H9 (cell line): ENCODE results near the gene FARP1. TPM values are rescaled to one million over a fixed set of nuclear protein-coding genes. Genes with fewer than 3 reads are reported as not detected.

Experiments
- DNase-seq: peaks from one replicate; pipeline ENCODE4 v3.0.0-alpha.2; 2017
- H2AFZ ChIP-seq: one replicate; pipeline ENCODE4 v1.6.1; 2013; ENCODE audit warnings: mild to moderate bottlenecking, low read length, control low read depth, moderate library complexity
- H2AK5ac ChIP-seq: 2 replicates; pipeline ENCODE4 v1.6.1; 2013; ENCODE audit warnings: low read length, control low read depth, mixed read lengths; ENCODE audit not compliant: insufficient read length
- H2BK120ac ChIP-seq: one replicate; pipeline ENCODE4 v1.6.1; 2013; ENCODE audit warnings: low read depth, mild to moderate bottlenecking, low read length, control low read depth, inconsistent platforms; ENCODE audit not compliant: poor library complexity, severe bottlenecking
- H2BK12ac ChIP-seq: 2 replicates; pipeline ENCODE4 v1.6.1; 2013; ENCODE audit warnings: low read length, control low read depth, mixed read lengths, low read depth; ENCODE audit not compliant: insufficient read length
- H2BK15ac ChIP-seq: 2 replicates; pipeline ENCODE4 v1.6.1; 2013; ENCODE audit warnings: low read depth, low read length, control low read depth
- H2BK20ac ChIP-seq: one replicate; pipeline ENCODE4 v1.6.1; 2013; ENCODE audit warnings: low read depth, mild to moderate bottlenecking, low read length, control low read depth, inconsistent platforms; ENCODE audit not compliant: poor library complexity, severe bottlenecking
- H2BK5ac ChIP-seq: 2 replicates; pipeline ENCODE4 v1.6.1; 2013; ENCODE audit warnings: low read length, control low read depth, mixed read lengths; ENCODE audit not compliant: insufficient read length
- H3K14ac ChIP-seq: 2 replicates; pipeline ENCODE4 v1.6.1; 2013; ENCODE audit warnings: low read length, control low read depth; ENCODE audit not compliant: insufficient read depth
- H3K18ac ChIP-seq: 2 replicates; pipeline ENCODE4 v1.6.1; 2013; ENCODE audit warnings: low read depth, mild to moderate bottlenecking, mixed read lengths, low read length, control low read depth; ENCODE audit not compliant: insufficient read length
- H3K23ac ChIP-seq: 2 replicates; pipeline ENCODE4 v1.6.1; 2013; ENCODE audit warnings: low read length, control low read depth, mixed read lengths, low read depth; ENCODE audit not compliant: insufficient read length
- H3K23me2 ChIP-seq: 2 replicates; pipeline ENCODE4 v1.6.1; 2013; ENCODE audit warnings: low read depth, mild to moderate bottlenecking, mixed read lengths, low read length, control low read depth; ENCODE audit not compliant: insufficient read length, poor library complexity, severe bottlenecking
- H3K27ac ChIP-seq: 2 replicates; pipeline ENCODE4 v1.5.1; 2013; ENCODE audit warnings: low read length, control low read depth, mixed read lengths, low read depth; ENCODE audit not compliant: insufficient read length
- H3K27me3 ChIP-seq: 2 replicates; pipeline ENCODE4 v1.6.1; 2013; ENCODE audit warnings: low read length, control low read depth, inconsistent platforms; ENCODE audit not compliant: insufficient read depth
- H3K4ac ChIP-seq: 2 replicates; pipeline ENCODE4 v1.6.1; 2013; ENCODE audit warnings: low read depth, mild to moderate bottlenecking, control low read depth, inconsistent platforms, low read length, moderate library complexity
- H3K4me1 ChIP-seq: 2 replicates; pipeline ENCODE4 v1.6.1; 2013; ENCODE audit warnings: low read length, control low read depth, inconsistent platforms; ENCODE audit not compliant: insufficient read depth
- H3K4me2 ChIP-seq: 2 replicates; pipeline ENCODE4 v1.6.1; 2013; ENCODE audit warnings: low read length, control low read depth, mixed read lengths; ENCODE audit not compliant: insufficient read length, insufficient read depth
- H3K56ac ChIP-seq: 2 replicates; pipeline ENCODE4 v1.6.1; 2013; ENCODE audit warnings: low read depth, mild to moderate bottlenecking, mixed read lengths, low read length, control low read depth; ENCODE audit not compliant: insufficient read length
- H3K79me1 ChIP-seq: 2 replicates; pipeline ENCODE4 v1.6.1; 2013; ENCODE audit warnings: low read depth, mild to moderate bottlenecking, moderate library complexity, low read length, control low read depth, inconsistent platforms; ENCODE audit not compliant: insufficient read depth, poor library complexity, severe bottlenecking
- H3K79me2 ChIP-seq: 2 replicates; pipeline ENCODE4 v1.6.1; 2013; ENCODE audit warnings: low read length, control low read depth, inconsistent platforms; ENCODE audit not compliant: insufficient read depth
- H3K9ac ChIP-seq: 2 replicates; pipeline ENCODE4 v1.6.1; 2013; ENCODE audit warnings: low read length, control low read depth, mixed read lengths; ENCODE audit not compliant: insufficient read length; ENCODE audit errors: extremely low read depth
- H3K9me3 ChIP-seq: one replicate; pipeline ENCODE4 v1.6.1; 2013; ENCODE audit warnings: low read depth, low read length, inconsistent platforms; ENCODE audit not compliant: control insufficient read depth
- H3T11ph ChIP-seq: one replicate; pipeline ENCODE4 v1.6.1; 2013; ENCODE audit warnings: mild to moderate bottlenecking, low read length, control low read depth, inconsistent platforms
- H4K20me1 ChIP-seq: one replicate; pipeline ENCODE4 v1.6.1; 2013; ENCODE audit not compliant: control insufficient read depth, insufficient read length, insufficient read depth
- H4K5ac ChIP-seq: 2 replicates; pipeline ENCODE4 v1.6.1; 2013; ENCODE audit warnings: low read depth, mild to moderate bottlenecking, mixed read lengths, low read length, control low read depth; ENCODE audit not compliant: insufficient read length
- H4K8ac ChIP-seq: replicated peaks from 2 replicates; pipeline ENCODE4 v1.6.1; 2013; ENCODE audit warnings: low read length, control low read depth, mixed read lengths, low read depth; ENCODE audit not compliant: insufficient read length
- H4K91ac ChIP-seq: 2 replicates; pipeline ENCODE4 v1.6.1; 2013; ENCODE audit warnings: low read depth, mild to moderate bottlenecking, moderate library complexity, mixed read lengths, low read length, control low read depth; ENCODE audit not compliant: insufficient read length
- H3K27ac Mint-ChIP-seq, 3 experiments: 2 replicates in 2 of 3; 3 replicates in 1 of 3; pipeline ENCODE4 v1.8.0; 2020 to 2021; ENCODE audit warnings: mixed read lengths in 3 of 3, mild to moderate bottlenecking in 1 of 3, moderate library complexity in 1 of 3
- H3K27me3 Mint-ChIP-seq: 2 replicates; pipeline ENCODE4 v1.8.0; 2021; ENCODE audit warnings: low read depth, mild to moderate bottlenecking, moderate library complexity, mixed read lengths
- H3K36me3 Mint-ChIP-seq, 3 experiments: 2 replicates in 2 of 3; 3 replicates in 1 of 3; pipeline ENCODE4 v1.8.0; 2020 to 2021; ENCODE audit warnings: low read depth in 3 of 3, mixed read lengths in 3 of 3; ENCODE audit not compliant: insufficient read depth in 1 of 3
- H3K4me1 Mint-ChIP-seq, 2 experiments: 2 replicates each; pipeline ENCODE4 v1.8.0; 2020; ENCODE audit warnings: mixed read lengths in 2 of 2
- H3K4me3 Mint-ChIP-seq, 2 experiments: 2 replicates in 1 of 2; 3 replicates in 1 of 2; pipeline ENCODE4 v1.8.0; 2020 to 2021; ENCODE audit warnings: mild to moderate bottlenecking in 2 of 2, mixed read lengths in 2 of 2, moderate library complexity in 1 of 2
- H3K9me3 Mint-ChIP-seq, 2 experiments: 2 replicates in 1 of 2; 3 replicates in 1 of 2; pipeline ENCODE4 v1.8.0; 2020; ENCODE audit warnings: mild to moderate bottlenecking in 2 of 2, mixed read lengths in 2 of 2, moderate library complexity in 1 of 2
- WGBS: extraction: QIAGEN DNeasy Blood & Tissue Kit; methylation state at CpG from one replicate; pipeline ENCODE4 v1.1.7; 2013; ENCODE audit warnings: missing lambda C conversion rate, low lambda C conversion rate, mixed read lengths; ENCODE audit not compliant: insufficient read length; ENCODE audit errors: extremely low coverage; 5-methylcytosine and 5-hydroxymethylcytosine counted together
- total RNA-seq: library from RNA; stranded (reverse); gene quantifications from 2 replicates; pipeline ENCODE4 v1.2.1, GENCODE V29; 2021
- TF ChIP-seq, protein P1 (sequence below): fragments of 200-600 bp; sonication (generic); conservative IDR thresholded peaks from 3 replicates; pipeline ENCODE4 v1.8.0; 2021; ENCODE audit warnings: antibody characterized with exemption, mild to moderate bottlenecking

Gene FARP1
- total RNA-seq, 1 experiment from 2014 or later = 95.9 TPM

DNA sequence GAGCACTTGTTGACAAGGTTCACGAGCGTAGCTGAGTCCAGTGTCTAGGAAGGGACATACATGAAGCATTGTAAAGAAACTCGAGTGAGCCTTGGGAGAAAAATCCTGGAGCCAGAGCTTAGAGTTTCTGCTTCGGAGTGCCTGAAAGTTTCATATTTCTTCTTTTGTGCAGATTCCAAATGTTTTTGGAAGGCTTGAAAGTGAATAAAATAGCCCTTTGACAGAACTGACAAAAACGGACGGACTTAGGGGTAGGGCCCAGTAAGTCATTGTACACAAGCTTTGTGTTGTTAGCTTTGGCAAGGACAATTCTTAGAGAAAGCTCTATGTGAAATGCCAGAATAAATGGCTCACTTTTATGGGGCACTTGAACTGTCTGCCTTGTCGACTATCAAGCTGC lies 31.4 kb downstream of the FARP1 start:
- peaks cover 29% of the 10 kb centered on the region for H3K4me1 ChIP-seq
- no peak overlapping the region for H4K8ac ChIP-seq
- no peaks in the 10 kb centered on the region for H3K27me3 ChIP-seq
- H3K9ac ChIP-seq = no peak overlapping the region
- H2BK20ac ChIP-seq = no peak overlapping the region
- H2BK12ac ChIP-seq = no peak overlapping the region
- no peak overlapping the region for H3K4ac ChIP-seq
- no peak overlapping the region for H3K4me2 ChIP-seq
- H3K27ac ChIP-seq = no peak overlapping the region
- H2AFZ ChIP-seq = no peak overlapping the region
- no peak overlapping the region for H3K18ac ChIP-seq
- TF ChIP-seq, protein P1, sequence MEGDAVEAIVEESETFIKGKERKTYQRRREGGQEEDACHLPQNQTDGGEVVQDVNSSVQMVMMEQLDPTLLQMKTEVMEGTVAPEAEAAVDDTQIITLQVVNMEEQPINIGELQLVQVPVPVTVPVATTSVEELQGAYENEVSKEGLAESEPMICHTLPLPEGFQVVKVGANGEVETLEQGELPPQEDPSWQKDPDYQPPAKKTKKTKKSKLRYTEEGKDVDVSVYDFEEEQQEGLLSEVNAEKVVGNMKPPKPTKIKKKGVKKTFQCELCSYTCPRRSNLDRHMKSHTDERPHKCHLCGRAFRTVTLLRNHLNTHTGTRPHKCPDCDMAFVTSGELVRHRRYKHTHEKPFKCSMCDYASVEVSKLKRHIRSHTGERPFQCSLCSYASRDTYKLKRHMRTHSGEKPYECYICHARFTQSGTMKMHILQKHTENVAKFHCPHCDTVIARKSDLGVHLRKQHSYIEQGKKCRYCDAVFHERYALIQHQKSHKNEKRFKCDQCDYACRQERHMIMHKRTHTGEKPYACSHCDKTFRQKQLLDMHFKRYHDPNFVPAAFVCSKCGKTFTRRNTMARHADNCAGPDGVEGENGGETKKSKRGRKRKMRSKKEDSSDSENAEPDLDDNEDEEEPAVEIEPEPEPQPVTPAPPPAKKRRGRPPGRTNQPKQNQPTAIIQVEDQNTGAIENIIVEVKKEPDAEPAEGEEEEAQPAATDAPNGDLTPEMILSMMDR = no peak
- H4K5ac ChIP-seq = no peak overlapping the region
- H3K14ac ChIP-seq = no peak overlapping the region
- no peak overlapping the region for H2BK15ac ChIP-seq
- no peak overlapping the region for H3K56ac ChIP-seq
- no peak overlapping the region for H3K4me3 Mint-ChIP-seq
- peaks cover 2% of the 10 kb centered on the region for H3K79me1 ChIP-seq
- no peak for DNase-seq
- no peak overlapping the region for H2BK120ac ChIP-seq
- H2AK5ac ChIP-seq = no peak overlapping the region
- H3K9me3 Mint-ChIP-seq = no peaks in the 10 kb centered on the region
- H2BK5ac ChIP-seq = no peak overlapping the region
- no peak overlapping the region for H4K91ac ChIP-seq
- no peaks in the 10 kb centered on the region for H3K27me3 Mint-ChIP-seq
- H4K20me1 ChIP-seq = no peaks in the 10 kb centered on the region
- H3T11ph ChIP-seq = no peak overlapping the region
- H3K27ac Mint-ChIP-seq = peak overlapping the region in 1 of 3 experiments; percentile 69; a peak in 1 of 7 replicates
- H3K9me3 ChIP-seq = no peaks in the 10 kb centered on the region
- no CpG with 5 or more reads among the region's 7 CpGs for WGBS
- no peaks in the 10 kb centered on the region for H3K23me2 ChIP-seq
- peaks cover 4 to 20% (median 15%) of the 10 kb centered on the region in 3 experiments; a peak in 5 of 7 replicates for H3K36me3 Mint-ChIP-seq
- H3K23ac ChIP-seq = no peak overlapping the region
- H3K79me2 ChIP-seq = peaks cover 5% of the 10 kb centered on the region; the same call in 1 of the 2 replicates
- H3K4me1 Mint-ChIP-seq = peaks cover 54 to 58% of the 10 kb centered on the region in 2 experiments
